Activated CD8-positive, alpha-beta T cell treated with anti-CD3 and anti-CD28 coated beads for 36 hours (primary cell): ENCODE data around the gene KRT10. TPM values are rescaled to one million over a fixed set of nuclear protein-coding genes. Genes with fewer than 3 reads are reported as not detected.

Experiments used
- ATAC-seq: fragments of 200-7000 bp; cut with Tn5 transposase; one replicate; pipeline ENCODE4 v1.10.0; 2021; ENCODE audit warnings: mild to moderate bottlenecking, moderate library complexity
- CTCF ChIA-PET: fragments of 350-600 bp; sonication (Branson Sonifier 250); formaldehyde crosslinking; loops from one replicate; lab custom pipeline; 2021; ENCODE audit warnings: antibody characterized with exemption; lab: Charles Lee
- POLR2A ChIA-PET: fragments of 350-600 bp; sonication (Branson Sonifier 250); formaldehyde crosslinking; loops from one replicate; lab custom pipeline; 2021; ENCODE audit warnings: antibody characterized with exemption; lab: Charles Lee
- DNase-seq: peaks from one replicate; pipeline ENCODE4 v3.0.0-alpha.2; 2020
- H3K27ac Mint-ChIP-seq: one replicate; pipeline ENCODE4 v1.8.0; 2021; ENCODE audit warnings: mild to moderate bottlenecking, mixed read lengths
- H3K27me3 Mint-ChIP-seq: one replicate; pipeline ENCODE4 v1.8.0; 2021; ENCODE audit warnings: mixed read lengths
- H3K36me3 Mint-ChIP-seq: one replicate; pipeline ENCODE4 v1.8.0; 2021; ENCODE audit warnings: low read depth, mixed read lengths
- H3K4me1 Mint-ChIP-seq: one replicate; pipeline ENCODE4 v1.8.0; 2021; ENCODE audit warnings: low read depth, mixed read lengths
- H3K4me3 Mint-ChIP-seq: one replicate; pipeline ENCODE4 v1.8.0; 2021; ENCODE audit warnings: mild to moderate bottlenecking, moderate library complexity, mixed read lengths
- H3K9me3 Mint-ChIP-seq: one replicate; pipeline ENCODE4 v1.8.0; 2021; ENCODE audit warnings: mixed read lengths
- CTCF ChIP-seq: fragments of 200-600 bp; IDR thresholded peaks from one replicate; pipeline ENCODE4 v1.8.0; 2022; ENCODE audit warnings: antibody characterized with exemption, mild to moderate bottlenecking
- intact Hi-C: fragments of 100-400 bp; cut with micrococcal nuclease; formaldehyde crosslinking; loops from one replicate; pipeline ENCODE4 v1.10.0; 2022
- total RNA-seq, 2 experiments: library from RNA; stranded (reverse); gene quantifications; one replicate each; pipeline ENCODE4 v1.2.3, GENCODE V29; 2021

Gene KRT10
- total RNA-seq, 2 experiments from 2014 or later = 26.9 to 31.3 TPM

- CTCF ChIA-PET = interaction anchor here (0.6 to 1.8 kb wide), 3 partner anchors 31 to 825 kb away, joined by 3 to 5 read pairs (median 3); no protein-coding TSS in a partner anchor
- peaks cover 6% of the 10 kb centered on the region for H3K36me3 Mint-ChIP-seq
- no peak overlapping the region for H3K27ac Mint-ChIP-seq
- H3K27me3 Mint-ChIP-seq = no peaks in the 10 kb centered on the region
- H3K4me3 Mint-ChIP-seq = no peak overlapping the region
- DNase-seq = no peak
- H3K4me1 Mint-ChIP-seq = peaks cover 28% of the 10 kb centered on the region
- POLR2A ChIA-PET = no interaction called here
- intact Hi-C loops = no loop called here
- no peak for TF ChIP-seq CTCF
- no peaks in the 10 kb centered on the region for H3K9me3 Mint-ChIP-seq
- ATAC-seq = no peak
These were observed 1.8 kb upstream of the KRT10 start for GRCh38 chr17:40824015-40824832.

GRCh38 chr17:40821536-40821935 lies 878 bp downstream of the KRT10 start:
- intact Hi-C loops = no loop called here
- Mint-ChIP-seq H3K9me3 (no peaks in the 10 kb centered on the region), H3K27ac (no peak overlapping the region), H3K36me3 (peaks cover 21% of the 10 kb centered on the region), H3K27me3 (no peaks in the 10 kb centered on the region), H3K4me3 (no peak overlapping the region), H3K4me1 (peaks cover 26% of the 10 kb centered on the region)
- CTCF ChIA-PET = interaction anchor here (1.0 kb wide), 1 partner anchor 844 kb away, joined by 3 read pairs; no protein-coding TSS in a partner anchor
- DNase-seq (no peak), ATAC-seq (no peak)
- POLR2A ChIA-PET = interaction anchor here (0.8 kb wide), 1 partner anchor 11 kb away, joined by 5 read pairs; no protein-coding TSS in a partner anchor
- no peak for TF ChIP-seq CTCF

GRCh38 chr17:40820228-40820838 lies 2.1 kb downstream of the KRT10 start:
- Mint-ChIP-seq H3K27me3 (no peaks in the 10 kb centered on the region), H3K9me3 (no peaks in the 10 kb centered on the region), H3K36me3 (peaks cover 22% of the 10 kb centered on the region), H3K4me3 (peak overlapping the region; percentile 95), H3K27ac (peak overlapping the region; percentile 85), H3K4me1 (peaks cover 26% of the 10 kb centered on the region)
- TF ChIP-seq CTCF = no peak
- CTCF ChIA-PET = interaction anchor here (1.9 kb wide), 1 partner anchor 828 kb away, joined by 8 read pairs; no protein-coding TSS in a partner anchor
- POLR2A ChIA-PET = interaction anchor here (0.7 to 1.1 kb wide), 3 partner anchors 11 to 217 kb away, joined by 3 read pairs; partner anchors contain the start of gene KRT12
- ATAC-seq (no peak), DNase-seq (peak; percentile 15)
- intact Hi-C loops = no loop called here

GRCh38 chr17:40819528-40820125 lies 2.8 kb downstream of the KRT10 start:
- DNase-seq (no peak), ATAC-seq (no peak)
- peak overlapping the region; percentile 95 for H3K4me3 Mint-ChIP-seq
- H3K27ac Mint-ChIP-seq = peak overlapping the region; percentile 85
- TF ChIP-seq CTCF = no peak
- H3K9me3 Mint-ChIP-seq = no peaks in the 10 kb centered on the region
- intact Hi-C loops = no loop called here
- POLR2A ChIA-PET = interaction anchor here (0.7 to 1.5 kb wide), 7 partner anchors 12 to 869 kb away, joined by 3 to 4 read pairs (median 3); partner anchors contain the start of genes EIF1, KRT12 and TOP2A
- H3K4me1 Mint-ChIP-seq = peaks cover 26% of the 10 kb centered on the region
- CTCF ChIA-PET = interaction anchor here (1.1 to 1.9 kb wide), 5 partner anchors 8 to 828 kb away, joined by 3 to 8 read pairs (median 5); no protein-coding TSS in a partner anchor
- H3K27me3 Mint-ChIP-seq = peaks cover 1% of the 10 kb centered on the region
- peaks cover 24% of the 10 kb centered on the region for H3K36me3 Mint-ChIP-seq
